DND-41 (cell line): ENCODE measurements around the gene MND1.

Experiments
- ATAC-seq: fragments of 200-7000 bp; cut with Tn5 transposase; 3 replicates; pipeline ENCODE4 v1.9.1; 2021; ENCODE audit warnings: low read depth; ENCODE audit not compliant: insufficient read depth
- DNase-seq: peaks from one replicate; pipeline ENCODE4 v3.0.0-alpha.2; 2020
- H2AFZ ChIP-seq: 2 replicates; pipeline ENCODE4 v1.6.0; 2012; ENCODE audit warnings: low read depth, low read length
- H3K27ac ChIP-seq: 2 replicates; pipeline ENCODE4 v1.5.1; 2012; ENCODE audit warnings: low read length, inconsistent platforms
- H3K27me3 ChIP-seq: fragments of 200-600 bp; sonication (generic); 2 replicates; pipeline ENCODE4 v1.6.0; 2012; ENCODE audit warnings: low read length, mild to moderate bottlenecking, inconsistent platforms; ENCODE audit not compliant: insufficient read depth, poor library complexity
- H3K36me3 ChIP-seq: 2 replicates; pipeline ENCODE4 v1.5.1; 2012; ENCODE audit warnings: low read length, inconsistent platforms; ENCODE audit not compliant: insufficient read depth
- H3K4me1 ChIP-seq: 2 replicates; pipeline ENCODE4 v1.5.1; 2012; ENCODE audit warnings: mild to moderate bottlenecking, low read length; ENCODE audit not compliant: insufficient read depth
- H3K4me2 ChIP-seq: 2 replicates; pipeline ENCODE4 v1.6.0; 2012; ENCODE audit warnings: mild to moderate bottlenecking, moderate library complexity, low read length, inconsistent platforms; ENCODE audit not compliant: insufficient read depth
- H3K4me3 ChIP-seq, 2 experiments: fragments of 200-600 bp in 1 of 2; shearing (Covaris generic) in 1 of 2; 2 replicates each; pipeline ENCODE4 v1.5.1; 2012 to 2016; ENCODE audit warnings: inconsistent platforms in 2 of 2, low read length in 2 of 2, mild to moderate bottlenecking in 2 of 2, low read depth in 1 of 2, moderate library complexity in 1 of 2
- H3K79me2 ChIP-seq: 2 replicates; pipeline ENCODE4 v1.6.0; 2012; ENCODE audit warnings: low read length, inconsistent platforms; ENCODE audit not compliant: insufficient read depth
- H3K9ac ChIP-seq: 2 replicates; pipeline ENCODE4 v1.6.0; 2012; ENCODE audit warnings: low read depth, mild to moderate bottlenecking, inconsistent platforms, low read length, moderate library complexity
- H3K9me3 ChIP-seq: 2 replicates; pipeline ENCODE4 v1.5.1; 2012; ENCODE audit warnings: low read length, moderate library complexity, mild to moderate bottlenecking, inconsistent platforms; ENCODE audit not compliant: insufficient read depth, severe bottlenecking
- H4K20me1 ChIP-seq: 2 replicates; pipeline ENCODE4 v1.6.0; 2012; ENCODE audit warnings: low read length; ENCODE audit not compliant: insufficient read depth
- CTCF ChIP-seq: IDR thresholded peaks from 2 replicates; pipeline ENCODE4 v1.5.1; 2012; ENCODE audit warnings: borderline replicate concordance, low read length, moderate library complexity, mild to moderate bottlenecking; ENCODE audit not compliant: poor library complexity, severe bottlenecking; ENCODE audit errors: extremely low read depth
- EZH2 ChIP-seq: IDR thresholded peaks from 3 replicates; pipeline ENCODE4 v1.6.1; 2012; ENCODE audit warnings: borderline replicate concordance, low read depth, mild to moderate bottlenecking, moderate library complexity, low read length, inconsistent platforms; ENCODE audit not compliant: severe bottlenecking

The MND1 gene

GRCh38 chr4:153344131-153345011, at the start of gene MND1:
TSS of gene MND1 (plus strand) at chr4:153344688. CDS start at chr4:153344738, 50 bp downstream.
- H3K79me2 ChIP-seq, result peaks cover 93% of the 10 kb centered on the region
- H2AFZ ChIP-seq, result peak within 1 kb of the TSS; percentile 78
- peaks cover 78% of the 10 kb centered on the region for H3K4me1 ChIP-seq
- peak; percentile 92 for TF ChIP-seq CTCF
- TF ChIP-seq EZH2, result no peak
- DNase-seq (peak; percentile 95), ATAC-seq (peak; percentile 76)
- peak within 1 kb of the TSS; percentile 70 for H3K4me2 ChIP-seq
- no peaks in the 10 kb centered on the region for H3K27me3 ChIP-seq
- peak within 1 kb of the TSS; percentile 100 for H3K27ac ChIP-seq
- peaks cover 1% of the 10 kb centered on the region; the same call in 1 of the 2 replicates for H3K36me3 ChIP-seq
- peak within 1 kb of the TSS; percentile 99 for H3K9ac ChIP-seq
- peak within 1 kb of the TSS; percentile 50 to 59 for H3K4me3 ChIP-seq
- H4K20me1 ChIP-seq, result no peaks in the 10 kb centered on the region
- no peaks in the 10 kb centered on the region for H3K9me3 ChIP-seq

- no peak for TF ChIP-seq CTCF
- no peak for TF ChIP-seq EZH2
- Histone ChIP-seq H3K9me3 (peaks cover 8% of the 10 kb centered on the region), H3K36me3 (peaks cover 14% of the 10 kb centered on the region; the same call in 1 of the 2 replicates), H3K4me3 (no peak overlapping the region), H3K79me2 (no peaks in the 10 kb centered on the region), H3K4me1 (no peaks in the 10 kb centered on the region), H3K27ac (no peak overlapping the region), H2AFZ (no peak overlapping the region), H4K20me1 (no peaks in the 10 kb centered on the region), H3K9ac (no peak overlapping the region), H3K4me2 (no peak overlapping the region), H3K27me3 (no peaks in the 10 kb centered on the region)
- ATAC-seq (no peak), DNase-seq (no peak)
These were observed 49.2 kb upstream of the MND1 start for GRCh38 chr4:153295131-153295755.

- no peak overlapping the region for H3K4me3 ChIP-seq
- no peaks in the 10 kb centered on the region for H3K27me3 ChIP-seq
- H3K4me1 ChIP-seq, result no peaks in the 10 kb centered on the region
- peaks cover 11% of the 10 kb centered on the region for H3K9me3 ChIP-seq
- peak; percentile 27; the same call in 1 of the 3 replicates for ATAC-seq
- DNase-seq, result no peak
- peaks cover 17% of the 10 kb centered on the region; the same call in 1 of the 2 replicates for H3K36me3 ChIP-seq
- H3K4me2 ChIP-seq, result no peak overlapping the region
- no peak overlapping the region for H3K27ac ChIP-seq
- no peaks in the 10 kb centered on the region for H3K79me2 ChIP-seq
- H3K9ac ChIP-seq, result no peak overlapping the region
- no peaks in the 10 kb centered on the region for H4K20me1 ChIP-seq
- TF ChIP-seq CTCF (no peak), EZH2 (no peak)
- no peak overlapping the region for H2AFZ ChIP-seq
These were observed 48.3 kb upstream of the MND1 start for GRCh38 chr4:153296040-153296823.
